ENCODE results near the gene IL17RA.
A peak's percentile ranks its signal among the peaks of the same experiment; 100 is the strongest.

IL17RA gene

DNA sequence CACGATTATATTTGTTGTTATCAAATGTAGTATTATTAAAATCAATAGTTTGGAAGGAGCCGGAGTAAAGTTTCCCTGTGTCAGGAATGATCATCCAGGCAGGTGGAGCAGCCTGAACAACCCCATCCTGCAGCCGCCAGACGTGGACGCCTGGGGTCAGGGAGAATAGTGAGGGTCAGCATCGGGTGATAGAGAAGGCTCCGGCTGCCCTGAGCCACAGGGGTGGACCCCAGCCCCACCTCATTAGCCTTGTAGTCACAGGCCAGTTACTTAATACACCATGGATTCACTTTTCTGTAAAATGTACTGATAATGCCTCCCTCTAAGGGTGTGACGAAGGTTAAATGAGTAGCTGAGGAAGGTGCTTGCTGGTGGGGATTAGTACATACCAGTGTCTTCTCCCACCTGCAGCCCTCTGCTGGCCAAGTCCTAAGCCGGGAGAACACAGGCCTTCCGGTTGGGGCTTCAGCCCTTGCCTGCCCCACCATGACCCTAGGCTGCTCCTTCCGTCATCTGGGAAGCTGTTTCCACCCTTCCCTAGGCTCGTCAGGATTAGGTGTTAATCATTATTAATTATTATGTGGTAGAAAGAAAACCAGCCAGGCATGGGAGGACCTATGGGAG is 21.5 kb downstream of the IL17RA start:
- no peak for DNase-seq

DNA sequence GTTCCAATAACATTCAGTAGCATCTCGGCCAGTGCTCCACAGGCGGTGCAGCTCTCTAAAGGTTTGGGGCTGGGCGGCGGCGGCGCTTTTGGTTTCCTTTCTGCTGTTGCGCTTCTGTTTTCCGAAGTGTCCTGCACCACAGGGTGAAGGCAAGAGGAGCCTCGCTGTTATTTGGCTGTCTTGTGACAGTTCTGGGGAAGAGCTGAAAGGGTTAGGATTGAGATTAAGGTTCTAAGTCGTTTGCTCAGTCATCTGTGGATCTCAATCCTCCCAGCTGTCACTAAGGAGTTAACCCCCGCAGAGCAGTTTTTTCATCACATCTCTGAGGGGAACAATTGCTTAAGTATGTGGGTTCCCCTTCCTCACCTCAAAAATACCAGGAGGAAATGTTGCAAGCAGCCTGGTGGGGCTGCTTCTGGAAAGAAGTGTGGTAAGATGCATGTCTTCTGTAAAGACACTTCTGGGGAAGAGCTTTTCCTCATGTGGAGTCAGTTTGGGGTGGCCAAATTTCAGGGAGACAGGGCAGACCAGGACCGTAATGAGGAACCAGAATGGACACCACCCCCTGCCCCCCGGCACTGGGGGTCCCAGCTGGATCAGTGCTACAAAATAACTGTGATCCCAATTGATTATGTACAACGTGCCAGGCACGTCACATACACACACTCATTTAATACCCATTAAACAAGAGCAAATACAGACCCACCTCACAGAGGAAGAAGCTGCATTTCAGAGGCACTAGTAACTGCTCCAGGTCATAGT is 22.2 kb downstream of the IL17RA start:
- DNase-seq = no peak

DNA sequence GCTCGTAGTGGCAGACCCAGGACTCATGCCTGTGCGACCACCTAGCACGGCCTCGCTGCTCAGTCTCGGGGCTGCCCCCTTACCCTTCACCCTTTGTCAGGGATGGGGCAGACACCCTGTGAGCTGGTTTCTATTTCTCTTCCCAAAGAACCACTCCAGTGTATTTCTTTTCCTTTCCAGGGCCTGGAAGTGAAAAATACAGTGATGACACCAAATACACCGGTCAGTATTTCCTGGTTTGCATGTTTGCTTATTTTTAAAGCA is 22.7 kb downstream of the IL17RA start:
- DNase-seq = no peak

DNA sequence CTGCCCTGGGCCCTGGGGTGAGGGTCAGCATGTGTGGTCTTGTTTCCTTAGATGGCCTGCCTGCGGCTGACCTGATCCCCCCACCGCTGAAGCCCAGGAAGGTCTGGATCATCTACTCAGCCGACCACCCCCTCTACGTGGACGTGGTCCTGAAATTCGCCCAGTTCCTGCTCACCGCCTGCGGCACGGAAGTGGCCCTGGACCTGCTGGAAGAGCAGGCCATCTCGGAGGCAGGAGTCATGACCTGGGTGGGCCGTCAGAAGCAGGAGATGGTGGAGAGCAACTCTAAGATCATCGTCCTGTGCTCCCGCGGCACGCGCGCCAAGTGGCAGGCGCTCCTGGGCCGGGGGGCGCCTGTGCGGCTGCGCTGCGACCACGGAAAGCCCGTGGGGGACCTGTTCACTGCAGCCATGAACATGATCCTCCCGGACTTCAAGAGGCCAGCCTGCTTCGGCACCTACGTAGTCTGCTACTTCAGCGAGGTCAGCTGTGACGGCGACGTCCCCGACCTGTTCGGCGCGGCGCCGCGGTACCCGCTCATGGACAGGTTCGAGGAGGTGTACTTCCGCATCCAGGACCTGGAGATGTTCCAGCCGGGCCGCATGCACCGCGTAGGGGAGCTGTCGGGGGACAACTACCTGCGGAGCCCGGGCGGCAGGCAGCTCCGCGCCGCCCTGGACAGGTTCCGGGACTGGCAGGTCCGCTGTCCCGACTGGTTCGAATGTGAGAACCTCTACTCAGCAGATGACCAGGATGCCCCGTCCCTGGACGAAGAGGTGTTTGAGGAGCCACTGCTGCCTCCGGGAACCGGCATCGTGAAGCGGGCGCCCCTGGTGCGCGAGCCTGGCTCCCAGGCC is 23.7 kb downstream of the IL17RA start:
- DNase-seq = no peak

DNA sequence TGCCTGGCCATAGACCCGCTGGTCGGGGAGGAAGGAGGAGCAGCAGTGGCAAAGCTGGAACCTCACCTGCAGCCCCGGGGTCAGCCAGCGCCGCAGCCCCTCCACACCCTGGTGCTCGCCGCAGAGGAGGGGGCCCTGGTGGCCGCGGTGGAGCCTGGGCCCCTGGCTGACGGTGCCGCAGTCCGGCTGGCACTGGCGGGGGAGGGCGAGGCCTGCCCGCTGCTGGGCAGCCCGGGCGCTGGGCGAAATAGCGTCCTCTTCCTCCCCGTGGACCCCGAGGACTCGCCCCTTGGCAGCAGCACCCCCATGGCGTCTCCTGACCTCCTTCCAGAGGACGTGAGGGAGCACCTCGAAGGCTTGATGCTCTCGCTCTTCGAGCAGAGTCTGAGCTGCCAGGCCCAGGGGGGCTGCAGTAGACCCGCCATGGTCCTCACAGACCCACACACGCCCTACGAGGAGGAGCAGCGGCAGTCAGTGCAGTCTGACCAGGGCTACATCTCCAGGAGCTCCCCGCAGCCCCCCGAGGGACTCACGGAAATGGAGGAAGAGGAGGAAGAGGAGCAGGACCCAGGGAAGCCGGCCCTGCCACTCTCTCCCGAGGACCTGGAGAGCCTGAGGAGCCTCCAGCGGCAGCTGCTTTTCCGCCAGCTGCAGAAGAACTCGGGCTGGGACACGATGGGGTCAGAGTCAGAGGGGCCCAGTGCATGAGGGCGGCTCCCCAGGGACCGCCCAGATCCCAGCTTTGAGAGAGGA is 24.5 kb downstream of the IL17RA start:
- DNase-seq = no peak

DNA sequence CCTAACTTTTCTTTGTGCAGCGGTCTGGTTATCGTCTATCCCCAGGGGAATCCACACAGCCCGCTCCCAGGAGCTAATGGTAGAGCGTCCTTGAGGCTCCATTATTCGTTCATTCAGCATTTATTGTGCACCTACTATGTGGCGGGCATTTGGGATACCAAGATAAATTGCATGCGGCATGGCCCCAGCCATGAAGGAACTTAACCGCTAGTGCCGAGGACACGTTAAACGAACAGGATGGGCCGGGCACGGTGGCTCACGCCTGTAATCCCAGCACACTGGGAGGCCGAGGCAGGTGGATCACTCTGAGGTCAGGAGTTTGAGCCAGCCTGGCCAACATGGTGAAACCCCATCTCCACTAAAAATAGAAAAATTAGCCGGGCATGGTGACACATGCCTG is 25.2 kb downstream of the IL17RA start:
- no peak for DNase-seq

DNA sequence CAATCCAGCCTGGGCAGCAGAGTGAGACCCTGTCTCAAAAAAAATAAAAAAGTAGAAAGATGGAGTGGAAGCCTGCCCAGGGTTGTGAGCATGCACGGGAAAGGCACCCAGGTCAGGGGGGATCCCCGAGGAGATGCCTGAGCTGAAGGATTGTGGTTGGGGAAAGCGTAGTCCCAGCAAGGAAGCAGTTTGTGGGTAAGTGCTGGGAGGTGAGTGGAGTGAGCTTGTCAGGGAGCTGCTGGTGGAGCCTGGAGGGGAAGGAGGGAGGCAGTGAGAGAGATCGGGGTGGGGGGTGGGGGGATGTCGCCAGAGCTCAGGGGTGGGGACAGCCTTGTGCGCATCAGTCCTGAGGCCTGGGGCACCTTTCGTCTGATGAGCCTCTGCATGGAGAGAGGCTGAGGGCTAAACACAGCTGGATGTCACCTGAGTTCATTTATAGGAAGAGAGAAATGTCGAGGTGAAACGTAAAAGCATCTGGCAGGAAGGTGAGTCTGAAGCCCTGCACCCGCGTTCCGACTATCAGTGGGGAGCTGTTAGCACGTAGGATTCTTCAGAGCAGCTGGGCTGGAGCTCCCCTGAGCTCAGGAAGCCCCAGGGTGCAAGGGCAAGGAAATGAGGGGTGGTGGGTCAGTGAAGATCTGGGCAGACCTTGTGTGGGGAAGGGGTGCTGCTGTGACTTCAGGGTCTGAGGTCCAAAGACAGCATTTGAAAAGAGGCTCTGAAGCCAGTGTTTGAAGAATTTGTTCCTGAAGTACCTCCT is 26.2 kb downstream of the IL17RA start:
- DNase-seq = no peak

DNA sequence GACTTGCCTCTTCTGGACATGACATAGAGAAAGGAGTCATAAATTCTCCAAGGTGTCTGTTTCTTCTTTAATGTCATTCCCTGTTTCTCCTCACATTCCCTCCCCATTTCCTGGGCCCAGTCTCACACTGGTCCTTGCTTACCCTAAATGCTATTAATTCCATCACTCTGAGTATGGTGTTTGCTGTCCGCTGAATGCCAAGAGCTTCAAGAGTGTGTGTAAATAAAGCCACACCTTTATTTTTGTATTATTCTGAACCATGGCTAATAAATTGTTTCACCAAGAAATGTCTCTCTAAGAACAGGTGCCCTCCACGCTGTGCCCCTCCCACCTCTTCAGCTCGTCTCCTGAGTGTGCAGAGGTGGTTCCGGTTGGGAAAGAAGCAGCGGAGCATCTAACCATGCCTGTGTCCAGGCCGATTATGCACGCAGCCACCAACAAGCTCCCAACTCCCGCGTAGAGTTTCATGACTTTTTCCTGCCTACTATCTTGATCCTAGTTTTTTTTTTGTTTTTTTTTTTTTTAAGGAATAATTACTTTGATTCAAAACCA is 27.8 kb downstream of the IL17RA start:
- no peak for DNase-seq

DNA sequence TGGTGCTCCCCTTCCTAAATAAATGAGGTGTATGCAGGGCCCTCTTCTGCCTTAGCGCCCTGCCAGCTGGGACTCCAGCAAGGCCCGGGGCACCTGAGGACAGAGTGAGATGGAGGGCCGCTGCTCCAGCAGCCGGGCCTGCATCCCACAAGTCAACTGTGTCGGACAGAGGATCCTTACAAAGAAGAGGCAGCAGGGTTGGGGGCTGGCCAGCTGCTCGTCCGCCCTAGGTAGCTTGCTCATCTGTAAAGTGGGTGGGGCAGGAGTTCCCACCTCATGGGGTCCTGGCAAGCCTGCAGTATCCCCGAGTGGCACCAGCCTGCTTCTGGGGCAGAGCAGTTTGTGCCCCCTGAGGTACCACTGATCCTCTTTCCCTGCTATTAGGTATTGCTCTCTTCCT is 28.8 kb downstream of the IL17RA start:
- DNase-seq = no peak

DNA sequence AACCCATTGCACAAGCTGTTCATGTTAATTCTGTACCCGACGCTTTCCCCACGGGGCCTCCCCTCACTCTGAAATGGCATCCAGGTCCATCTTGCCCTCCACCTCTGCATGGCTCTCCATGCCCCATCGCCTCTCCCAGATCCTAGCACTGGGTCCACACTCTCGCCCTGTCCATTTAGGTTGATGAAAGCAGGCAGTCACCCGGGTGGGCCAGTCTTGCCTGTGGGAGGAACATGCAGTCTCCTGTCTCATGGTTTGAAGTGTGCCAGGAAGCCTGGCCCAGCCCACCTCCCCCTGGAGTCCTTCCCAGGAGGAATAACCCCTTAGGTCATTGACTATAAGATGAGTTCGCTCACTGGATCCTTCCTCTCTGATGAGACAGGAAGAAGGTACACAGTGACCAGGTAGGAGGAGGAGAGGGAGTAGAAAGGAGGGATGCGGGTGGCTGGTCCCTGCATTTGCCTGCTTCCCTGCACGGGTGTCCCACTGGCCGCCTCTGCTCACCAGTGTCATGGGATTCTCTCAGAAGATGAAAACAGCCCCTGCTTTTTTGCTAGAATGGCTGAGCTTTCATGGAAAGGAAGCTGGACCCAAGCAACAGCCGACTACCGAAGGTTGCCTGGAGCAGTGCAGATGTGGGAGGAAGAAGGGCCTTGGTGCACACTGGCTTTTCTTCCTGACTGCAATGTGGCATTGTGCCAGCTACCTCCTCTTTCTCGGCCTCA is 29.5 kb downstream of the IL17RA start:
- no peak for DNase-seq

DNA sequence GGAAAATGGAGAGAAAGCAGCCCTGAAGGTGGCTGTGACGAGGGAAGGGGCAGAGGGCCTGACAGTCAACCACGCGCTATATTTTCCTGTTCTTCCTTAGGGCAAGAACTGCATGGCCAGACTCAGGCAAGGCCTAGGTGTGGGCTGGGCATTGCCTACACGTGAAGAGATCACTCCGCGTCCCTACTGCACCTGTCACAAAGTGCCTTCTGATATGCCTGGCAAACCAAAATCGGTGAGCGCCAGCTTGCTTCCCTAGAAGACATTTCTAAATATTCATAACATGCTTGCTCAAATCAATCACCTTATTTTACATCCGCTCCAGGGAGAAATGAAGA is 30.1 kb downstream of the IL17RA start:
- no peak for DNase-seq

DNA sequence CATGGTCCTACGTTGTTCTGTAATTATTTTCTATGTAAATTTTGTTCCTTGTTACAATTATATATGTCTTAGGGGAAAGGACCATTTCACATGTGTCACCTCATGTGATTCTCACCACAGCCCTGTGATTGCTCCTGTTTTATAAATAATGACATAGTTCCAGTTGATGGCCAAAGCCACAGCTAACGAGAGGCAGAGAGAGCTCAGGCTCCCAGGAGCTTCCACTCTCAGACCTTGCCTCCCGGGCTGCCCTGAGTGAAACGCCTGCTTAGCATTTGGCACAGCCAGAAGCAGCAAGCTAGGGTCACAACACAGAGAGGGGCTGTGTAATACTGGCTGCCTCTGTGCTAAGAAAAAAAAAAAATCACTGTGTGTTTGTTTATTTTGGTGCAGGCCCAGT is 30.4 kb downstream of the IL17RA start:
- DNase-seq = no peak

DNA sequence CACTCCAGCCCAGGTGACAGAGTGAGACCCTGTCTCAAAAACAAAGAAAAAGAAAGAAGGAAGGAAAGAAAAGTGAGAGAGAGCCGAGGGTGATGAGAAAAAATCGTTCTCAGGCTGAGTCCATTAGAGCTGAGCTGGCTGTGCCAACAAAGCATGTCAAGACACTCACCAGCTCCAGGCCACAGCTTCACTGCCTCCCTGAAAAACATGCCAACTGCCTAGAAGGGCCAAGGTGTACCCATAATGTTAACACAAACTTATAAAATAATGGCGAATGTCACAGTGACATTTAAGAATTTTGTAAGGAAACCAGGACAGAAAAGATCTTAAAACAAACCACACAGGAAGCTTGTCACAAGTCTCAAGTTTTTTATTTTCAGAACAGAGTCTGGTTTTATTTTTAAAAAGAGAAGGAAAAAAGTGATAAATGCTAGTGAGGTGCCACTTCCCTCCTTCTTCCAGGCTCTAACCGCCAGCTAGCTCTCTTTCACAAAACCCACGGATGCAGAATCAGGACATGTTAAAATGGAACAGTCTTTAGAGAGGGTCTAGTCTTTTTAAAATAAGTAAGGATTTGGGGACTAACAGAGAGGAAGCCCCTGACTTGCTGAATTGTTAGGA is 31.3 kb downstream of the IL17RA start:
- DNase-seq = no peak

DNA sequence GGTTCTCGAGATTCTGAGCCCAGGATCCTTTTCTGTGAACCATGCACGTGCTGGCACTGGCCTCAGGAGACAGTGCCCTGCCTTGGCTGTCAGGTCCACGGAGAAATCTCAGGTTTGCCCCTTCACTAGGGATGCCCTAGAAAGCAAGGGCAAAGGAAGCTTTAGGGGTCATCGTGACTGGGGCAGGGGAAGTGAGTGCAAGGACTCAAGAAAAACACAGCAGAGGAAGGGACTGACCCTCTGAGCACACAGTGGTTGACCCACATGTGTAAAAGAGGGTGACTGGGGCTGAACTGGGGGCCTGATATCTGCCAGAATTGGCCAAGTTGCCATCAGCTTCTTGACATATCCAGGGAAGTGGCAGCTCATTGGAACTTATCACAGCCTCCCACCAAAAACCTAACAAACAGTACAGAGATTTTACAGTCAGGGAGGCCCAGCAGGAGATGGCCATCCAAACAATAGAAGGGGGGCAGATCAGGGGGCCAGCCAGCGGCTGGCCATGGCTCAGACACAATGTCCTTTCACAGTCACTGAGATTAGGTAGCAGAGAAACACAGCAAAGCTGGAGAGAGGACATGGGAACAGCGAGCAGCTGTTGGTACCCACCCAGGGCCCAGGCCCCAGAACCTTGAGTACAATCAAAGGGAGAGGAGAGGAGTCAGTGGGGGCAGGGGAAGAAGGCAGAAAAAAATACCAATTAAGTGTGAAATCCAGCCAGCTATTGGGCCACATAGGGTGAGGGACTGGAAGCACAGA is 32.0 kb downstream of the IL17RA start:
- DNase-seq = no peak

DNA sequence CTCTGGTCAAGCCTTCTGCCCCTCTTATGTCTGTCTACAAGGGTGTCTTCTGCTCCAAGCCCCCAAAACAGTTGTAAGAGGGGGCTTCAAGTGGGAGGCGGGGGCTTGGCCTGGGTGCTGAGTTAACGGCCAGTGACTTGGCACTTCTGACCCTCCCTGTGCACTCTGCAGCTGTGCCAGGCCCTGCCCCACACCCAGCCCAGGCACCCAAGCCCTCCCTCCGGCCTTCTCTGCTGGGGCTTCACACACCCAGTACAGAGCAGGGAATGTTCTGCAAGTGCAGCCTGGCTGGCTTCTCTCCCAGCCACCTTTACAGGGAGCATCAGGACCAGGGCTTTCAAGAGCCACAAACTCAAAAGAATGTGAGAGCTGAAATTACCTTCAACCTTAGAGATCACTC is 32.6 kb downstream of the IL17RA start:
- no peak for DNase-seq

DNA sequence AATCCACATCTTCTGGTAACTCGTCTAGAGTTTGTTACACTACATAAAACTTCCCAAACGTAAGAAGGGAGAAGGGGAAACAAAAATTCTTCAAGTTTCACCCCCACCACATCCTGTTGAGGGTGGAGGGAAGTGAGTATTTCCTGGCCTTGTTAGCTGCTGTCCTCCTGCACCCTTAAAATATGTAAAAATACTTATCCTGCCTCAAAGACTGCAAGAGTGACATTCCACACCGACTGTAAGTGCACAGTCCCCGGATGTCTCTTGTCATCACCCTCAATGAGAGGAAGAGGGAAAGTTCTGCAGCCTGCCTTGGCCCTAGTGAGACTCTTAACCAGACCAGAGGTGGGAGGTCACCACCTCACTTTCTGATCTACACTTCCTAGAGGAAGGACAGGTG is 33.1 kb downstream of the IL17RA start:
- DNase-seq = no peak

DNA sequence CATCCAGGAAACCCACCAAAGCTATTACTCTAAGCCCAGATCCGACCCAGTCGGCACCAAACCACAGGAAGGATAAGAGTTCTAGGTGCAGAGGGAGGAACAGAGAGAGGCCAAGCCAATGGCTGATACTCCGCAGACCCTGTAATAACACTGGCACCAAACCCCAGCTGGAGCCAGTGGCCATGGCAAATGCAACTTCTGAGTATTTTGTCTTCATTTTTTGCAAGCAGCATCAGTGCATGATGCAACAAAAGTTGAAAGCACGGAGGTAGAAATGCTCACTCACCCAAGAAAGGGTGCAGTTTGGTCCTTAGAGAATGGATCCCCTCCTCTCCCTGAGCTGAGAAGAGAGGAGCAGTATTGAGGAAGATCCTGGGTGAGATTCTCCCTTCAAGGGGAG is 33.5 kb downstream of the IL17RA start:
- DNase-seq = no peak

DNA sequence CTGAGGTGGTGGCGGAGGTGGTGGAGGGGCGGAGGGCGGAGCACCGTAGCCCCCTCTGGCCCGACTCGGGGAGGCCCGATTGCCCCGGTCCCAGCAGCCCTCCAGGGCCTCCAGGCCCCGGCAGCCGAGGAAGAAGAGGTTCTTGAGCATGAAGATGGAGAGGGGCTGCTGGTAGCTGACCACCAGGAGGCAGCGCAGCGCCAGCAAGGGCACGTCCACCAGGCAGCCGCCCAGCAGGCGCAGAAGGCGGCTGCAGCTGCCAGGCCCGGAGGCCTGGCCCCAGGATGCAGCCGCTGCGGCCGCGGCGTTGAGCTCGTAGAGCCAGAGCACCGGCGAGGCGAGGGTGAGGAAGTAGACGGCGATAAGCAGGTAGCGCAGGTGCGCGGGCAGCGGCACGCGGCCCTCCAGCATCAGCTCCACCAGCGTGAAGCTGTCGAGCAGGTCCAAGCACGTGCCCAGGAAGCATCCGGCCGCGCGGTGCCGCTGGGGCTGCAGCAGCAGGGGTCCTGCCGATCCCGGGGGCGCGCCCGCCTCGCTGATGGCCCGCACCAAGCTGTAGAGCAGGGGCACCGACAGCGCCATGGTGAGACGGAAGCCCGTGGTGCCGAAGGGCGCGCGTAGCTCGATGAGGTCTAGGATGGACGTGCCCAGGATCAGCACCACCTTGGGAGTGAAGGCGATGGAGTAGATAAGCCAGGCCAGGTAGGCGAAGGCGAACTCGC is 34.8 kb downstream of the IL17RA start:
- no peak for DNase-seq

DNA sequence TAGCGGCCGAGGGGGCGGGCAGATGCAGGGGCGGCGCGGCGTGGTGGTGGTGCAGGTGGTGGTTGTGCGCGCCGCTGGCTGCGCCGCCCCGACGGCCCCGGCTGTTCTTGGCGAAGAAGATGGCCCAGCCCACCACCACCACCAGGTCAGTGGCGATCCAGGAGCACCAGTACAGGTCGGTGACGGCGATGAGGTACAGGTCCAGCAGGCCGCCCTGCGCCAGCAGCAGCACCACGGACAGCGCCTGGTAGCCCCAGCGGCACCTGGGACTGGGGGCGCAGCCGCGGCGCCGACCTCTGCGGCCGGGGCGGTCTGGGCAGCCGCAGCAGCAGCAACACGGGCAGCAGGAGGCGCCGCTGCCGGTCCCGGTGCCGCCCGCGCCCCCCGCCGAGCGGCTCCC is 35.5 kb downstream of the IL17RA start:
- peak; percentile 35 for DNase-seq

DNA sequence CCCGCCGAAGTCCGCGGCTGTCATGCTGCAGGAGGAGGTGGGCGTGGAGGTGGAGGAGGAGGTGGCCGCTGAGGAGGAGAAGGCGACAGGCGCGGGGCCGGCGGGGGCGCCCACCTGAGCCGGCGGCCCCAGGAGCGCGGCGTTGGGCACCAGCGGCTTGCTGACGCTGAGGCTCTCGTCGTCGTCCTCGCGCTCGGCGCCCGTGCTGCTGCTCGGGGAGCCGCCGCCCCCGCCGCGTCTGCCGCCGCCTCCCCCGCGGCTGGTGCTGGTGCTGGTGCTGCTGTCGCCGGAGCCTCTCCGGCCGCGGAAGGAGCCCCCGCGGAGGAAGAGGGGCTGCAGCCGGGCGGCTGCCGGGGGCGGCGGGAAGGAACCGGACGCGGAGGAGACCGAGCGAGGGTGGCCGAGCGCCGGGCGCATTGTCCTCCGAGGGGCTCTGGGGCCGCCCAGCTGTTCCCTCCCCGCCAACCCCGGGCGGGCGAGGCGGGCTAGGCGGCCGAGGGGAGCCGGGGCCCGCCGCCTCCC is 36.0 kb downstream of the IL17RA start:
- no peak for DNase-seq
